HG02840 (cell line): Measurements from ENCODE around the gene NFIB.

ENCODE experiments used
- ATAC-seq: cut with Tn5 transposase; IDR thresholded peaks from one replicate; pipeline ENCODE4 v1.9.1; 2021; ENCODE audit warnings: mild to moderate bottlenecking, moderate library complexity, moderate number of reproducible peaks; ENCODE audit not compliant: unreplicated experiment, low FRiP score

The NFIB gene

DNA sequence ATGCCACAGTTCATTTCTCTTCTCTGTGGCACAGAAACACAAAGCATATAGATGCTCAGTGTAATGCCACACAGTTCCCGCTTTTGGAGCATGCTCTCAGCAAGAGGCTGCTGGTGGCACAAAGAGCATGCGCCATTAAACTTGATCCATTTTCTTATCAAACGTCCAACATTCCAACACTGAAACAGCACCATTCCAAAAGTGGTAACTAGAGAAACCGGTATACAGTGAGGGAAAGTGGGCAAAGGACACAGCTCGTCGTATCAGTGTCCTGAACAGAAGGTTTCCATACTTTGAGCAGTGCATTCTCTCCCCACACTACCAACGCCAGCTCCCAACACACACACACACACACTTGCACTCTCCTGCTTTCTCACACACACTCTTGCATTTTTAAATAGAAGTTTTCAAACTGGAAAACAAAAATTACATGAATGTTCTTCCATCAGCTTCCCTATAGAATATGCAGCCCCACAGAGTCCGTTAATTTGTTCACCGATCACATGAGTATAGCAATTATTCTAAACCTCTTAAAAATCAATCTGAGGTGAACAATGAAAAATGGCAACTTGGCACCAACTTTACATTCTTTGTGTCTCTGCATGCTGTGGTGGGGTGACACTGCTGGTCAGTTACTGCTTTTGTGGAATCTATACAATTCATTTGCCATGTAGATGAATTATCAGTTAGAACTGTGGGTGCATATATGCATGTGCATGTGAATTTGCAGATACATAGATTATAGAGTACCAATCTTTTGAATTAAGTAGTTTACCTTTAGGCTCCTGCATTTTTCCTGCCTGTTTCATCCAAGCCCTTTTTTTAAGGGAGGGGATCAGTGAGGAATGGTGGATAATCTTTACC is 5.7 kb downstream of the NFIB start:
- no peak for ATAC-seq

- ATAC-seq: no peak
Measured at GRCh38 chr9:14306672-14307660, 7.0 kb downstream of the NFIB start.

DNA sequence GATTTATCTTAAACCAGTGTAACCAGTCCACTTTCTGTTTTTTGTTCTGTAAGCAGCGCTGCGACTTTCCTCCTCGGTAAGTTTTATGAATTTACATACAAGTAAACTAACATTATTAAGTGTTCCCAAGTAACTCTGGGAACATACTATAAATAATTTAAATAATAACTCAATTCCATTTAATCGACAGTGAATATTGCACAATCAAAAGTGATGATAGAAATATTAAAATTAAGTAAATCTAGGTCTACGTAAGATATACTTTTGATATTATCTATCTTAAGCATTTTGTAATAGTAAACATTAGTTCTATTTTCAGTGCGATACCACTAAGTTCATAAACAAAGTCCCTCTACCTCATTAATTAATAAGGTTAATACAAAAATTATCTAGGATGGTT is 7.8 kb downstream of the NFIB start:
- no peak for ATAC-seq

DNA sequence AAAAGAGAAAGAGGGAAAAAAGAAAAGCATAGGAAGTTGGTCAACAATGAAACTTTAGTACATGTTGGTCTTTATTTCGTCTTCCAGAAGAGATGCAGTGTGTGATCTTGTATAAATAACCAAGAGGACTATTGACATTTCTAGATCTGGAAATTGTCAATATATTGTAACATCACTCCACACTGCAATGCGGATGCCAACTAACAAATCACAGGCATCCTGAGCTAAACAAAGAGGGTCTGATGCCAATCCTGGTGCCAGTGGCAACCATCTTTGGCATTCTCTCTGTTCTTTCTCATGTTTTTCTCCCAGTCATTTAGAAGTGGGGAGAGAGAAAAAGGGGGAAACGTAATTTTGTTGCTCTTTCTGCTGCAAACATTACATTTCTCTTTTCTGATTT is 9.7 kb downstream of the NFIB start:
- no peak for ATAC-seq

- ATAC-seq: no peak
Measured at GRCh38 chr9:14303521-14303920, 10.4 kb downstream of the NFIB start.

DNA sequence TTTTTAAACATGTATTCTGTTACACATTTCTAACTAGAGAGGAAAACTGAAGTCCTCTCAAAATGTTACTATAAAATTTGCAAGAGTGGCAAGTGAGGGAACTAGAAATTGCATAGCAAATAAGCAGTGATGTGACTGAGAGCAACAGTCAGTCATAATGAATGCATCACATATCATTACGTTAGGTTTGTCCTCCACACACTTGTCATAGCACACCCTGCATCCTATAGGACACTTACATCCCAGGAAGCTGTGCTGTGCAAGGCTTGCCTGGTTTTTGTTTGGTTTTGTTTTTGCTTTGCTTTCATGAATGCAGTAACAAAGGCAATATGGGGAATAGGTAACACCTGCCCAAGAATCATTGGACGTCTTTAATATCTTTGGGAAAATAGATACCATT is 10.8 kb downstream of the NFIB start:
- ATAC-seq: no peak

DNA sequence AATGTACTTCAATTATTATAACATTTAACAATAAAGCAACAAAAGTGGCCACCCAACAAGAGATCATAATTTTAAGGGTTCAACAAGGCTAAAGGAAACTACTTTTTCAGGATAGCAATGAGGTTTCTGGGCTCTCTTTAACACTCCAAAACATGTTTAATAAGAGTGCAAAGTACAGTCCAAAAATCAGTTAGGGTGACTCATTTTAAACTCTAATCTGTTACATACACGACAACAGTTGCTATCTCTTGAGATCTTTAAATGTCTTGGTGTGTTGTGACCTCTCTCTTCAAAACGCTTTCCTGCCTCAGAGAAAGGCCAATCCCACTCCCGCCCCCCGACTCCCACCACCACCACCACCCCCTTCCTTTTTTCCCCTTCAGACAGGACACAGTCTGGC is 11.5 kb downstream of the NFIB start:
- ATAC-seq: no peak

DNA sequence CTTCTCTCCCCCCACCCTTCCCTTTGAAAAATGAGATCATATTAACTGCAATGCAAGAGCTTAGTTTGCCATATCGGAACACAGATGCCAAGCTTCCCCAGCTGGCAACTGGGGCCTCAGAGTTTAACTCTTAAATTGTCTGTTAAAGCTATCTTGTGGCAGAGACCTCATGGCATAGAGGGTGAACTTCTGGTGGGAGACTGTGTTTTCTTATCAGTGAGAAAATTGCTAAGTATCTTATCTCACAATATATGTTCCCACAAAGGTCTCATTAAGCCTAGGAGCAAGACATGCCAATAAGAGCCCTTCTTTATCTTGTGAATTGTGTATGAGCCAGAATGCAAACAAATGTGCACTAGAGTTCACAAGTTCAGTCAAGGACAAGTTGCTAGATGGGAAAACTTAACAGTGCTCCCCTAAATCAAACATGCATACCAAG is 12.3 kb downstream of the NFIB start:
- ATAC-seq: no peak

DNA sequence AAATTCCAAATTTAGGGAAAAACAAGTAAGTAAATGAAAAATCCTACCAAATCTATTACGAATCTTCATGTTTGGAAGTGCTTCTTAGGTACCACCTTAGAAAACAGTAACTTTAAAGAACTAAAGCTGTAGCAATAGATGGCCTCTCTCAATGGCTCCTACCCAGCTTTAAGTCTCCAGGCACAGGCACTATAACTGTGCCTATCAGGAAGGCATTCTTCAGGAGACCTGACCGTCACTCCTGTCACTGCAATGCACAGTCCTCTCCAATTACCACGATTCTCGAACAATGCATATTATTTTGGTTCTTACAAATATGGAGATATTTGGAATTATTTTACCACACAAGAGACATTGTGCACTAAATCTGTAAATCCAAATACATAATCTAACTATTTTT is 12.9 kb downstream of the NFIB start:
- no peak for ATAC-seq

- ATAC-seq: no peak
Measured at GRCh38 chr9:14300588-14300987, 13.4 kb downstream of the NFIB start.

DNA sequence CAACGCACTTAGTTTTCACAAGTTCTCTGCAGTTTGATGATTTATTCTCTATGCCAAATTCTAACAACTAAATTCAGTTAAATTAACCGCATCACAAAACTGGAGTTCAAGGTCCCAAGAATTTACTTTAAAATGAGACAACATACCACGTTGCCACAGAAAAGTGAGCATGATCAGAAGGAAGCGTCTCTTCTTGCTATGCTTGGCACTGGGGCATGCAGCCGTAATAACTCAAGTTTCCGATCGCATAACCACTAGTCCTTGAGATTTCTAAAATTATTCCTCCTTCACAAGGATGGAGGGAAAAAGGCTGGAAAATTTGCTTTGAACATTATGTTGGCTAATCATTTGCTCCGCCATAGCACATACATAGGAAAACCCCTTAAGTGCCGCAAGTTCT is 13.9 kb downstream of the NFIB start:
- no peak for ATAC-seq

- ATAC-seq: no peak
Measured at GRCh38 chr9:14298601-14299022, 15.3 kb downstream of the NFIB start.

- ATAC-seq: no peak
Measured at GRCh38 chr9:14296495-14297113, 17.3 kb downstream of the NFIB start.

DNA sequence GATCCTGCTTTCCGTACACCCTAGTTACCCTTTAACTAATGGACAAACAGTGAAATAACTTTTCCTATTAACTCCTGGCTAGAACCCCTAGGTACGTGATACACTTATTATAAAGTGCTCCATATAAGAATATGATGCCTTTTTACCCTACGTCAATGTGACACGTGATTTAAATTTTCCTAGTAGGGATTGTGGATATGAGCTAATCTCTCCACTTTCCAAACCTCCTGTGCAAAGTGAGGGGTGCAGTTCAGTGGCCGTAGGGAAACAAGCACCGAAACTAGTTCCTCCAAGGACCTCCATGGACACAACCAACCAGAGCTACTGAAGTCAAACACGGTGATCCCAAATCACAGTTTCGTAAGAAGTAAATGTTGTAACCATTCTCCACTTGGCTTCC is 19.3 kb downstream of the NFIB start:
- no peak for ATAC-seq

GRCh38 chr9:14293801-14294200 is 20.1 kb downstream of the NFIB start:
- no peak for ATAC-seq

- no peak for ATAC-seq
Measured at GRCh38 chr9:14292181-14292739, 21.7 kb downstream of the NFIB start.

GRCh38 chr9:14289916-14290315 is 24.0 kb downstream of the NFIB start:
- ATAC-seq: no peak

DNA sequence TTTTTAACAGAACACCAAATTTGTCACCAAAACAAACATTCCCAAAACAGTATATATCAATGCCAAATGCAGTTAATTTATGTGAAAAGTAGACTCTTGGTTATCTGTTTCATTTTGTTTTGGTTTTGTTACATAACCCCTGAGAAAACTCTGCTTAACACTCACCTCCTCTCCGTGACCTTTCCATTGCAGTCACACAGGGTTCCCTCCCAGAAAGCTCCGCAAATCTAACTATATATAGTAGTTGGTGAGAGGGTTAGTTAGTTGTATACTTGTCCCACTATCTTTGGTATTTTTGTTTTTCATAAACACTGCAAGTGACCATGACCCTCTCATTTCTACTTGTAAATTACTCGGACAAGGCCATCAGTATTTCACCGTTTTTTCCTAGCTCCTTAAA is 25.5 kb downstream of the NFIB start:
- ATAC-seq: no peak

- no peak for ATAC-seq
Measured at GRCh38 chr9:14286121-14286520, 27.8 kb downstream of the NFIB start.

DNA sequence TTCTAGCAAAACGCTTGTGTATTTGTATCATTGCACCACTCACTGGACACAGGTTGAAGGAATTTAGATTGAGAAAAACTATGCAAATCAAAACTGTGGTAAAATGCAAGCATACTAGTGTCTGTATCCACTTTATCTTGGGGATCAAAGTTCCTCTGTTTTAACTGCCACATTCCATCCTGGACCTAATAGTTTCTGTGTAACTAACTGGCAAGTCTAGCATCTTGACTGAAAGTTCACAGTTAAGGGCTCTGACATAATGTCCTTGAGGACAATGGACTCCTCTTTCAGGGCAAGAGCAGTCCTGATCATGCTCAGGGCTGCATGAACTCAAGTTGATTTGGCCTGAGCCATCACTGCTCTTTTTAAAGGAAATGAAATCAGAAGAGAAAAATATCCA is 30.7 kb downstream of the NFIB start:
- ATAC-seq: no peak

DNA sequence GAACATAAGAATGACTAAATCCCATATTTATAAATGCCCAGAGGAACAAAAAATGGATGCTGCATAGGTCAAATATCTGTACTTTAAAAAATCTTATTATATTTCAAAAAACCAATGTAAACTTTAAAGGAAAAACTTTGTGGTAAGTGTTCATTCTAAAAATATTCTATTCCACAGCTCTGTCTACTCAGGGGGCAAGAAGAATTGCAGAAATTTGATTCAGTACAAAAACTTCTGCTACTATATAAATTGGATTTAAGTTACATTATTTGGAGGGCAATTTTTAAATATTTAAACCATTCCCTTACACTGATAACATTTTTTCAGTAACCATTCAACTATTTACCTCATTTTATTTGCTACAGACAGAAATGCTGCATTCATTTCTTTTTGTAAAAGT is 32.1 kb downstream of the NFIB start:
- no peak for ATAC-seq
